ENCODE results near the gene CDH22. TPM values are rescaled to one million over a fixed set of nuclear protein-coding genes. Genes with fewer than 3 reads are reported as not detected.

Gene CDH22
- total and polyA plus RNA-seq, 2 experiments from 2014 or later: 0.08 to 0.10 TPM

DNA sequence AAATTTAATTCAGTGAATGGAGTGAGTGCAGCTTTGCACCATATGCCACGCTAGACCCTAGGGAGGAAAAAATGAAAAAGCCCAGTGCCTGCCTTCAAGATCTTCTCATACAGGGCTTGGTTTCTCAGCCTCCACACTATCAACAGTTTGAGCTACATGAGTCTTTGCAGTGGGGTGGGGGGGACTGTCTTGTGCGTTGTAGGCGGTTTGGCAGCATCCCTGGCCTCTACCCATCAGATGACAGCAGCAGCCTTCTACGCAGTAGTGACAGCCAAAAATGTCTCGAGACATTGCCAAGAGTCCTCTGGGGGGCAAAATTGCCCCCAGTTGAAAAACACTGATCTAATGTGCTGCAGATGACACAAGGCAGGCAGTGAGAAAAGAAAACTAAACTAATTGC is 6.2 kb downstream of the CDH22 start:
- H3K36me3 ChIP-seq (ENCODE audit: insufficient read depth): no peaks in the 10 kb centered on the region
- H3F3A ChIP-seq (replicated peaks; ENCODE audit: low read depth): no peaks in the 10 kb centered on the region
- no peaks in the 10 kb centered on the region for H3K36me3 Mint-ChIP-seq (ENCODE audit: low read depth)
- H3K4me1 ChIP-seq (ENCODE audit: insufficient read depth): no peaks in the 10 kb centered on the region
- DNase-seq (ENCODE audit: low spot score) (no peak), ATAC-seq (no peak)
- peaks cover 5% of the 10 kb centered on the region; the same call in 2 of the 3 replicates for H3K4me1 Mint-ChIP-seq
- H3K27ac ChIP-seq (ENCODE audit: low read depth): no peak overlapping the region
- H3K4me3 Mint-ChIP-seq: no peak overlapping the region
- H3K4me2 ChIP-seq: no peak overlapping the region
- TF ChIP-seq STAT1 (IDR thresholded peaks at IDR 0.05; ENCODE audit: unreplicated experiment): no peak
- no peak for TF ChIP-seq NANOG (IDR thresholded peaks at IDR 0.05; ENCODE audit: borderline replicate concordance)
- TF ChIP-seq ZNF462 (CRISPR knock-in tag; IDR thresholded peaks at IDR 0.05): no peak
- no peaks in the 10 kb centered on the region for H4K20me1 ChIP-seq (replicated peaks; ENCODE audit: insufficient read depth)
- H3K27ac Mint-ChIP-seq: no peak overlapping the region
- H3K79me2 ChIP-seq (replicated peaks; ENCODE audit: insufficient read depth): no peaks in the 10 kb centered on the region
- H3K9me3 Mint-ChIP-seq: no peaks in the 10 kb centered on the region; the same call in 2 of the 3 replicates
- no peaks in the 10 kb centered on the region for H3K9me2 ChIP-seq (ENCODE audit: insufficient read depth)
- no peak overlapping the region for H3K4me3 ChIP-seq
- peaks cover 19% of the 10 kb centered on the region for H3K27me3 ChIP-seq (ENCODE audit: insufficient read depth)
- H3K27me3 Mint-ChIP-seq (ENCODE audit: insufficient read depth, low read depth, poor library complexity): peaks cover 31% of the 10 kb centered on the region
- no peak overlapping the region for H2AFZ ChIP-seq

GRCh38 chr20:46300281-46300680 is 8.0 kb downstream of the CDH22 start:
- no peak for ATAC-seq
- TF ChIP-seq JUNB (IDR thresholded peaks at IDR 0.05; ENCODE audit: unreplicated experiment) (no peak), ZNF462 (CRISPR knock-in tag; IDR thresholded peaks at IDR 0.05) (no peak), NANOG (IDR thresholded peaks at IDR 0.05; ENCODE audit: borderline replicate concordance) (no peak)

More at GRCh38 chr20:46300281-46300680, 8.0 kb downstream of the CDH22 start:
- Mint-ChIP-seq H3K4me1 (peaks cover 5% of the 10 kb centered on the region; the same call in 1 of the 3 replicates), H3K36me3 (ENCODE audit: low read depth) (no peaks in the 10 kb centered on the region), H3K27me3 (ENCODE audit: insufficient read depth, low read depth, poor library complexity) (peaks cover 20% of the 10 kb centered on the region), H3K9me3 (no peaks in the 10 kb centered on the region; the same call in 2 of the 3 replicates), H3K27ac (no peak overlapping the region), H3K4me3 (no peak overlapping the region)
- no peak overlapping the region for H3K4me2 ChIP-seq
- no peaks in the 10 kb centered on the region for H4K20me1 ChIP-seq (replicated peaks; ENCODE audit: insufficient read depth)
- H3K27me3 ChIP-seq (ENCODE audit: insufficient read depth): 0 out of 2 replicates have a peak, but pooled peaks cover under 1% of the 10 kb centered on the region
- no peak overlapping the region for H3K27ac ChIP-seq (ENCODE audit: low read depth)
- no peaks in the 10 kb centered on the region for H3F3A ChIP-seq (replicated peaks; ENCODE audit: low read depth)
- no peaks in the 10 kb centered on the region for H3K4me1 ChIP-seq (ENCODE audit: insufficient read depth)
- no peaks in the 10 kb centered on the region for H3K79me2 ChIP-seq (replicated peaks; ENCODE audit: insufficient read depth)
- H3K9me2 ChIP-seq (ENCODE audit: insufficient read depth): no peaks in the 10 kb centered on the region
- no peak overlapping the region for H2AFZ ChIP-seq
- no peaks in the 10 kb centered on the region for H3K36me3 ChIP-seq (ENCODE audit: insufficient read depth)
- no peak for DNase-seq (ENCODE audit: low spot score)
- H3K4me3 ChIP-seq: no peak overlapping the region

All from GM23338 (cell line).